ENCODE measurements around the gene BCL3.

BCL3 gene

DNA sequence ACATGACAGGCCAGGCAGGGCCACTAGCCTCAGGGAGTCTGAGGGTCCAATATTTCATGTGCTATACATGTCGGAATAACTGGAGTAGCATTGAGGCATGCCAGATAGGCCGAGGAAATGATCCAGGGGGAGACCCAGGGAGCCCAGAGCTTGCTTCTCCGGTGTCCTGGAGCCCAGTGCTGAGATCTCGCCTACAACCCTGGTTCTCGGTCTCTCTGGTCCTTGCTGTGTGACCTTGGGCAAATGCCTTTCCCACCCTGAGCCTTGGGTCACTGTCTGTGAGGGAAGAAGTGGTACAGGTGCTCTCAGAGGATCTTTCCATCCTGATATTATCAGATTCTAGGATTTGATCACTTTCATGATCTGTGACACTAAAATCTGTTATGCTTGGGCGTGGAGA, 40.5 kb downstream of the BCL3 start:
- no peak for DNase-seq (ENCODE audit: low spot score)

DNA sequence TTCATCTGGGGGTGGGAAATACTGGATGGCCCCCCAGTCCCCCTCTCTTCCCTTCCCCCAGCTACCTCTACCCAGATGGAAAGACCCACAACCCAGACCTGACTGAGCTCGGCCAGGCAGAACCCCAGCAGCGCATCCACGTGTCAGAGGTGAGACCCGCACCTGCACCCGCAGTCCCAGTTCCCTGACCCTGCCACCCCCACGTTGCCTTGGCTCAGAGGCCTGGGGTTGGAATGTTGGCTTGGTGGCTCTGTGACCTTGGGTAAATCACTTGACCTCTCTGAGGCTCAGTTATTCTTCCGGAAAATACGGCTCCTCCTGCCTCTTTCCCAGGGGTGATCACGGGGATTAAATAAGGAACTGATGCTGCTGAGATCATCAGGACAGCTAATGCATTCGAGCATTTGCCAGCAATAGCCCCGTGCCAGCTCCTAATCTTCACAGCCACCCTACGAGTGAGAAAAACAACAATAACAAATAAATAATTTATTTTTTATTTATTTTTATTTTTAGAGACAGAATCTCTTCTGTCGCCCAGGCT, 41.5 kb downstream of the BCL3 start:
- DNase-seq (ENCODE audit: low spot score) = no peak

DNA sequence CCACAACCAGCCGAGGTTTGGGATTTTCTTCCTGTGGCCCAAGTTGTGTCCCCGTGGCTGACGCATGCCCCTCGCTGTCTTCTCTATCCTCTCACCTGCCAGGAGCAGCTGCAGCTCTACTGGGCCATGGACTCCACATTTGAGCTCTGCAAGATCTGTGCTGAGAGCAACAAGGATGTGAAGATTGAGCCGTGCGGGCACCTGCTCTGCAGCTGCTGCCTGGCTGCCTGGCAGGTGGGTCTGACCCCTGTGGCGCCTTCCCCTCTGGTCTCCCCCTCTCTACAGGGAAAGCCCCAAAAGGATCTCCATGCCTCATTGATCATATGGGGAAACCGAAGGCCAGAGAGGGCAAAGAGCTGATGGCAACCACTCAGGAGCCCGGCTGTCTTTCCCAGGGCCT, 43.8 kb downstream of the BCL3 start:
- no peak for DNase-seq (ENCODE audit: low spot score)

GRCh38 chr19:44794610-44795009, 46.1 kb downstream of the BCL3 start:
- DNase-seq (ENCODE audit: low spot score) = no peak

DNA sequence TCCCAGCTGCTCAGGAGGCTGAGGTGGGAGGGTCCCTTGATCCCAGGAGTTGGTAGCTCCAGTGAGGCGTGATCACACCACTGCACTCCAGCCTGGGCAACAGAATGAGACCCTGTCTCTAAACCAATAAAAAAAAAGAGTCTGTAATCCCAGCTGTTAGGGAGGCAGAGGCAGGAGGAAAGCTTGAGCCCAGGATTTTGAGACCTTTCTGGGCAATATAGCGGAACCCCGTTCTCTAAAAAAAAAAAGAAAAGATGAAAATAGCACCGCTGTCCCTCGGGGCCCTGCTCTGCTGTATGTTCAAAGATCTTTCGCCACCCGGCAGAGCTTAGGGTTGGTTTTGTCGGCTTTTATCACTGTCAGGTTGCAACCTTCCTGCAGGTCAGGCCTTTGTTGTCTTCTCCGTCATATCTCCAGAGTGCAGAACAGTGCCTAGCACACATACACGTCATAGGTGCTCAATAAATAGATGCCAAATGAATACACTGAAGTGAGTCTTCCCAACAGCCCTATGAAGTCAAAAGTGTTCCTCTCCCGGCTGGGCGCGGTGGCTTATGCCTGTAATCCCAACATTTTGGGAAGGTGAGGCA, 47.0 kb downstream of the BCL3 start:
- DNase-seq (ENCODE audit: low spot score) = no peak

GRCh38 chr19:44796701-44797115, 48.2 kb downstream of the BCL3 start:
- no peak for DNase-seq (ENCODE audit: low spot score)

DNA sequence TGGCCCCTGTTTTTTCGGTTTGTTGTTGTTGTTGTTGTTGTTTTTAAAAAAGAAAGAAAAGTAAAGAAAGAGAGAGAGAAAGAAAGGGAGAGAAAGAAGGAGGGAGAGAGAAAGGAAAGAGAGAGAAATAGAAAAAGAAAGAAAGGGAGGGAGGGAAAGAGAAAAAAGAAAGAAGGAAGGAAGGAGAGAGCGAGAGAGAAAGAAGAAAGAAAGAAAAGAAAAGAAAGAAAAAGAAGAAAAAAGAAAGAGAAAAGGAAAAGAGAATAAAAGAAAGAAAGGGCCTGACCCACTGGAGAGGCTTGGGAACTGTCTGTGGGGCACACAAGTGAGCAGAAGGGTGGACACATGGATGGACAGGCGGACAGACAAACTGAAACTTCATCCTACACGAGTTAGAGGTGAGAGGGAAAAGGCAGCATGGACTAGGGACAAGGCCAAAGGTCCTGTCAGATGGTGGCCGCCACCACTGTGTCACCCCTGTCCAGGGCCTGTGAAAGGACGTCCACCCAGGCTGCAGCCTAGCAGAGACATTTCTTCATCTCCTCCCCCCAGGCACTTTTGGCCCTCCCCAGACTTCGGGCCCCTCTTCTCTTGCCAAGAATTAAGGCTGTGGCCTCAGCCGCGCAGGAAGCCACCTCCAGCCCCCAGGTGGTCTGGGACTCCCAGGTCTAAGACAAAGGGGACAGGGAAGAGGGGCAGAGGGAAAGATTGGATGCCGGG, 51.3 kb downstream of the BCL3 start:
- no peak for DNase-seq (ENCODE audit: low spot score)

- DNase-seq (ENCODE audit: low spot score) = peak; percentile 72
Observed at GRCh38 chr19:44800461-44800860, 52.0 kb downstream of the BCL3 start.

DNA sequence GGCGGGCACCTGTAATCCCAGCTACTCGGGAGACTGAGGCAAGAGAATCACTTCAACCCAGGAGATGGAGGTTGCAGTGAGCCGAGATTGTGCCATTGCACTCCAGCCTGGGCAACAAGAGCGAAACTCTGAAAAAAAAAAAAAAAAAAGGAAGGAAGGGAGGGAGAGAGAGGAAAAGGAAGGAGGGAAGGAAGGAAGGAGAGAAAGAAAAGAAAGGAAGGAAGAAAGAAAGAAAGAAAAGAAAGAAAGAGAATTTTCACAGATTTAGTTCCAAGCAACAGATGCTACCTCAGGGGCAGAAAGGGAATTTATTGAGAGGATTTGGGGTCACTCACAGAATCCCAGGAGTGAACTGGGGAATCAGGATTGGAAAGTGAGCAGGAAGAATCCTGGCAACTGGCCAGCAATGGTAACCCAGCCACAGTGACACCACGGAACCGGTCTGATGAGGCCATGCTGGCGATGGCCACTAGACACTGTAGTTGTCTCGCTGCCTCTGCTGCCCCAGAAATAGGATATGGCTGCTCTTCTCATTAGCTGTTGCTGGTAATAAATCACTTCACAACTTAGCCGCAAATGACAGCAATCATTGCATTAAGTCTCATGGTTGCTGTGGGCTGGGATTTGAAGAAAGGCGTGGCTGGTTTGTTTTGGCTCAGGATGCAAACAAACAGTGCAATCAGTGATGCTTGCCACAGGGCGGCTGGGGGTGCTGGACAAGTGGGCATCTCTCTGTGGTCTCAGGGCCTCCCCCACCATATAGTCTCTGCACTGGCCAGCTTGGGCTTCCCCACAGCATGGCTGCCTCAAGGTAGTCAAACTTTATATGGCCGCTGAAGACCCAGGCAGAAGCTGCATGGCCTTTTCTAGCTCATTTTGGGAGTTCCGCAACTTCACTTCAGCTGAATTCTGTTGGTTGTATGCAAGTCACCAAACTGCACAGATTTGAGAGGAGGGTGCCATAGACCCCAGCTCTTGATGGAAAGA, 55.2 kb downstream of the BCL3 start:
- no peak for DNase-seq (ENCODE audit: low spot score)

GRCh38 chr19:44806291-44806690, 57.8 kb downstream of the BCL3 start:
- DNase-seq (ENCODE audit: low spot score) = no peak

DNA sequence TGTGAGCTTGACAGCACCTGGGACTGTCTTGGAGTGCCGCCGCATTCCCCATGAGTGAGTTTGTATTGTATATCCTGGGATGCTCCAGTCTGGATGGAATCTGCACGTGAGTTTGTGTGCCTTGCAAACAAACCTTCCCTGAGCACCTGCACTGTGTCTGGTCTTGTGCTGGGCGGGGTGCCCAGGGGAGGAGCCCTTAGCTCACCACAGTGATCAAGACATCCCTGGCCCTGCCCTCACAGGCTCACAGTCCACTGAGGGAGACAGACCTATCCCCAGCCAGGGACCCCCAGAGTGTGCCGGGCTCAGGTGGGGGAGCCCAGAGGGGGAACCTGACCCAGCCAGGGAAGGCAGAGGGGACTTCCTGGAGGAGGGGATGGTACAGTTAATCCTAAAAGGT, 58.7 kb downstream of the BCL3 start:
- no peak for DNase-seq (ENCODE audit: low spot score)

DNA sequence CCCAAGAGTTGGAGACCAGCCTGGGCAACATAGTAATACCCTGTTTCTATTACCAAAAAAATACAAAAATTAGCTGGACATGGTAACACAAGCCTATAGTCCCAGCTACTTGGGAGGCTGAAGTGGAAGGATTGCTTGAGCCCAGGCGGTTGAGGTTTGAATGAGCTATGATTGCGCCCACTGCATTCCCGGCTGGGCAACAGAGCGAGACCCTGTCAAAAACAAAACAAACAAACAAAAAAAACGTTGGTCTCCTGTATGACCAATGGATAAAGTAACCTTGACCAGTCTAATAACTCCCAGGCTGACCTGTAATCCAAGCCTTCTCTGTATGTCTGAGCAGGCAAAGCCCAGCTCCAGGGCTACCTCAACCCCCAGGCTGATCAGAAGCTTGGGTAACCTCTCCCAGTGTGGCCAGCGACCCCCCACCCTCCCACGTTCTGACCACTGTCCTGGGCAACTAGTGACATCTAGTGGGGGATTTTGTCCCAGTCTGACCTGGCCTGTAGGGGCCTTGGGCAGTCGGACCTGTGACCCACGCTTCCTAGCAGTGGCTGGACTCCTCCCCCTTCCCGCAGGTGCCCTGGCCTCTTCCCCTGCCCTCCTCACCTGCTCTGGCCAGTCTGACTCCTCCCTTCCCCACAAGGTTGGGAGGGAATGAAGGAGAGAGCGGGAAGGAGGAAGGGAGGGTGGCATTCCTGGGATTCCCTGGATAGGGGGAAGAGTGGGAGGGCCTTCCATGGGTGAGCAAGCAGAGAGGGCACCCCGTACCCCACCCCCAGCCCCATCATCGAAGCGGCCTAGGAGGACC, 59.3 kb downstream of the BCL3 start:
- DNase-seq (ENCODE audit: low spot score) = no peak

GRCh38 chr19:44808463-44809371, 60.2 kb downstream of the BCL3 start, which contains the start of gene BCAM:
Gene BCAM (plus strand): TSS chr19:44809103. CDS start chr19:44809125, 22 bp downstream.
- DNase-seq (ENCODE audit: low spot score) = peak; percentile 75

All from COLO829 (cell line).